Measurements from ENCODE around the gene B3GLCT. TPM values are rescaled to one million over a fixed set of nuclear protein-coding genes. Genes with fewer than 3 reads are reported as not detected.

Gene B3GLCT
- total and polyA plus RNA-seq, 2 donors, result 4.2 to 6.3 TPM

DNA sequence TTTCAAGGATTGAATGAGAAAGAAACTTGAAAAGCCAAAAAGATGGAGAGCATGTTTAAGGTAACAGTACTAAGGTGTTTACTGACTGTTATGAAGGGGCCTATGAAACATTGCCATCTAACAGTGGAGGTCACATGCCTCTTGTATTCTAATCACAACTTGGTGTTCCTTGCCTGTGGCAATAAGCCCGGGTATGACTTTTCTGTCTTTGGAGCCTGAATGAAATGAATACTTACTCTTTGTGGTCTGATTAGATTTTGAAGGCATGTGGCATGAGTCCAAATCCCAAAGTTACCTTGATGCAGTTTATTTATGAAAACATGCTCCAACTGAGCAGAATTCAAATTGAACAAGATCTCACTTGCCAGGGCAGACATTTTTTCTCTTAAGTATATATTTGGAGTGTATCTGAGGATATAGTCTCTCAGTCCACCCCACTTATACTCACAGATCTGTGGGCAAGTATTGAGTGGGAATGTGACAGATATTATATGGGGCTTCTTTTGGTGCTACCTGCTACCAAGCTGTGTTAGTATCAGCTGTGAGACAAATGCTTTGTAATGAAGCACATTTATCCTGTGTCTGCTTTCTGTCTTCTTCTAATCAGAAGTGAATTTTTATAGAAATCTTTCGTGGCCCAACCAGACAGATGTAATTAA, 67.5 kb downstream of the B3GLCT start:
- no peaks in the 10 kb centered on the region for H3K27me3 ChIP-seq (ENCODE audit: control insufficient read depth in 2 of 2, insufficient read depth in 1 of 2, low read length in 1 of 2)
- H3K4me3 ChIP-seq (ENCODE audit: low read length in 2 of 2), result no peak overlapping the region
- peaks cover 0 to 9% of the 10 kb centered on the region in 2 donors for H3K36me3 ChIP-seq (ENCODE audit: control insufficient read depth in 2 of 2, insufficient read depth in 2 of 2, low read length in 1 of 2)
- peaks cover 0 to 3% of the 10 kb centered on the region in 2 donors for H3K9me3 ChIP-seq (ENCODE audit: control insufficient read depth in 2 of 2, insufficient read depth in 1 of 2, low read length in 1 of 2)
- DNase-seq (ENCODE audit: low read depth in 6 of 9, low spot score in 9 of 9), result peak in 2 of 9 donors; percentile 4 to 23
- H3K4me1 ChIP-seq (ENCODE audit: control insufficient read depth in 2 of 2, insufficient read depth in 2 of 2, low read length in 2 of 2), result no peaks in the 10 kb centered on the region
- H3K27ac ChIP-seq (ENCODE audit: low read depth in 1 of 2, low read length in 1 of 2), result no peak overlapping the region
- WGBS, result 90% methylated on average over 2 of the region's 2 CpGs

DNA sequence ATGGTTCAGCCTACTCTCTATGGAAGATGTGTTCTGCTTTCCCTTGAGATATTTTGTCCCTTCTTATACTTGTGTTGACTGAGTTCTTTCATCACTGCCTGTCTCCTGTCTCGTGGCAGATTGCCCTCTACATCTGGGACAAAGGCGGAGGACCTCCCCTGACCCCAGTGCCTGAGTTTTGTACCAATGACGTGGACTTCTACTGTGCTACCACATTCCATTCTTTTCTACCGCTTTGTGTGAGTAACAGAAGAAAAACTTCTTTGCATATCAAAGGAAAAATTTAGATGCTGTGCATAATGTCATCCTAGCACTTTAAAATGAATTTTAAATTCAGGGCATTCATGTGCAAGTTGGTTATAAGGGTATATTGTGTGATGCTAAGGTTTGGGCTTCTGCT, 74.6 kb downstream of the B3GLCT start:
- no peaks in the 10 kb centered on the region for H3K27me3 ChIP-seq (ENCODE audit: control insufficient read depth in 2 of 2, insufficient read depth in 1 of 2, low read length in 1 of 2)
- 97% methylated on average over 4 of the region's 4 CpGs for WGBS
- peaks cover 0 to 18% of the 10 kb centered on the region in 2 donors for H3K36me3 ChIP-seq (ENCODE audit: control insufficient read depth in 2 of 2, insufficient read depth in 2 of 2, low read length in 1 of 2)
- H3K4me1 ChIP-seq (ENCODE audit: control insufficient read depth in 2 of 2, insufficient read depth in 2 of 2, low read length in 2 of 2), result no peaks in the 10 kb centered on the region
- DNase-seq (ENCODE audit: low read depth in 6 of 9, low spot score in 9 of 9), result no peak
- H3K4me3 ChIP-seq (ENCODE audit: low read length in 2 of 2), result no peak overlapping the region
- H3K9me3 ChIP-seq (ENCODE audit: control insufficient read depth in 2 of 2, insufficient read depth in 1 of 2, low read length in 1 of 2), result peaks cover 0 to 5% of the 10 kb centered on the region in 2 donors
- H3K27ac ChIP-seq (ENCODE audit: low read depth in 1 of 2, low read length in 1 of 2), result no peak overlapping the region

DNA sequence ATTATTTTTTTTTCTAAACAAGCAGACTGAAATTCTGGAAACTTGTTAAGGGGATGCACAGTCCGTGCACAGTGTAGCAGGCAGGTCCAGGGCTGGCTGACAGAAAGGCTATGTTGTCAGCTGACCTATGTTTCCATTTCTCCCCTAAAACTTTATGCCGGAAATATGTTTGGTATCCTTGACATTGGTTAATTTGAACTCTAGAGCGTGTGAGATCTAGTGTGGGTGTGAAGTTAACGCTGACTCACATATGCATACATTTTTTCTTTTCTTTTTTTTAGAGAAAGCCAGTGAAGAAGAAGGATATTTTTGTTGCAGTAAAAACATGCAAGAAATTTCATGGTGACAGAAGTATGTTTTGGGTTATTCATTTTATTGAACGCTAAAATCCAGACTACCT, 76.6 kb downstream of the B3GLCT start:
- H3K4me3 ChIP-seq (ENCODE audit: low read length in 2 of 2), result no peak overlapping the region
- H3K36me3 ChIP-seq (ENCODE audit: control insufficient read depth in 2 of 2, insufficient read depth in 2 of 2, low read length in 1 of 2), result peaks cover 0 to 9% of the 10 kb centered on the region in 2 donors
- H3K27ac ChIP-seq (ENCODE audit: low read depth in 1 of 2, low read length in 1 of 2), result no peak overlapping the region
- DNase-seq (ENCODE audit: low read depth in 6 of 9, low spot score in 9 of 9), result no peak
- no peaks in the 10 kb centered on the region for H3K27me3 ChIP-seq (ENCODE audit: control insufficient read depth in 2 of 2, insufficient read depth in 1 of 2, low read length in 1 of 2)
- H3K9me3 ChIP-seq (ENCODE audit: control insufficient read depth in 2 of 2, insufficient read depth in 1 of 2, low read length in 1 of 2), result peaks cover 2 to 4% of the 10 kb centered on the region in 2 donors
- 98% methylated on average over 5 of the region's 5 CpGs for WGBS
- H3K4me1 ChIP-seq (ENCODE audit: control insufficient read depth in 2 of 2, insufficient read depth in 2 of 2, low read length in 2 of 2), result no peaks in the 10 kb centered on the region

DNA sequence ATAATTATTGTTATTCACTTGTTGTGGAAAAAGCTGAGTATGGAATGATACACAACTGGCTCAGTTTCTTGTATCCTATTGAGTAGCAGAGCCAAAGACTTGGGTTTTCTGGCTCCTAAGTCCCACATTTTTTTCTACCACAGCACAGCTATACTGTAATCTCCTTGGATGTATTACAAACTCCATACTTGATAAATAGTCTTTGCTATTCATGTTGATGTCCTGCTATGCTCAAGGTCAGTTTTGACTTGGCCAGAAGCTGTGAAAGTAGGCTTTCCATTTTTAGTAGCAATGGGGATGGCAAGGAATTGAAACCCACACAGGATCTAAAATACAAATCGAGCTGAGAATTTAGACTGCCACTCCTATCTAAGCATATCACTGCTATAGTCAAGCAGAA, 79.1 kb downstream of the B3GLCT start:
- DNase-seq (ENCODE audit: low read depth in 6 of 9, low spot score in 9 of 9), result no peak
- Histone ChIP-seq H3K4me3 (ENCODE audit: low read length in 2 of 2) (no peak overlapping the region), H3K9me3 (ENCODE audit: control insufficient read depth in 2 of 2, insufficient read depth in 1 of 2, low read length in 1 of 2) (peaks cover 2 to 4% of the 10 kb centered on the region in 2 donors), H3K27ac (ENCODE audit: low read depth in 1 of 2, low read length in 1 of 2) (no peak overlapping the region), H3K4me1 (ENCODE audit: control insufficient read depth in 2 of 2, insufficient read depth in 2 of 2, low read length in 2 of 2) (no peaks in the 10 kb centered on the region), H3K36me3 (ENCODE audit: control insufficient read depth in 2 of 2, insufficient read depth in 2 of 2, low read length in 1 of 2) (peaks cover 0 to 9% of the 10 kb centered on the region in 2 donors), H3K27me3 (ENCODE audit: control insufficient read depth in 2 of 2, insufficient read depth in 1 of 2, low read length in 1 of 2) (no peaks in the 10 kb centered on the region)
- WGBS, result 98% methylated on average over 1 of the region's 1 CpG

DNA sequence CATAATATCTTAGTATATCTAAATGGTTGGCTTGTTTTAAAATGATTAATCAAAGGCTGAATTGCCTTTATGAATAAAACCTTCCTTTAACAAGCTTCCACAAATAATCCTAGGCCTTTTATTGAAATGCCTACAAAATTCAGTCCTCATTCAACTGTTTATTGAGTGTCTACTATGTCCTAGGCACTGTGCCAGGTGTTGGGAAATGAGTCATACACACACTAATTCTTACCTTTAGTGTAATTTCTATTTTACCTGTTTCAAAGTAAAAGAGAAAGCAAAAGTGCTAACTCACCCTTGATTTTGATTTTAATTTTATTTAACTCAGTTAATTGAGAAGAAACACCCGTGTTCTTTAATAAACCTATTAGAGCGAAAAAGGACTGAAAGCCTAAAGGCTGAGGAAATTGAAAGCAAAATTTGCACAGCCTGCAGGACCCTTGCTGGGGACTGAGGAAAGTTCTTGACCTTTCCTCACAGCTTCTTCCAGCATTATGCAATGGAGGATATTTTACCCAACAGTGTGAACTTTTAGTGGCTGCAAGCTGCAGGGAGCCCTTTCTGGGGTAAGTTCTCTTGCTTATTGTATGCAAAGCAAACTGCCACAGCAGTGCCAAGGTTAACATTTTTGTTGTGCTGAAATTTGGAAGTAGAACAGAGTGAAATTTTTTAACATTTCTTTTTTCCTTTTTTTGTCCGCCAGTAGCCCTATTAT, 83.1 kb downstream of the B3GLCT start:
- no peaks in the 10 kb centered on the region for H3K4me1 ChIP-seq (ENCODE audit: control insufficient read depth in 2 of 2, insufficient read depth in 2 of 2, low read length in 2 of 2)
- peaks cover 2 to 4% of the 10 kb centered on the region in 2 donors for H3K9me3 ChIP-seq (ENCODE audit: control insufficient read depth in 2 of 2, insufficient read depth in 1 of 2, low read length in 1 of 2)
- no peak for DNase-seq (ENCODE audit: low read depth in 6 of 9, low spot score in 9 of 9)
- no peaks in the 10 kb centered on the region for H3K27me3 ChIP-seq (ENCODE audit: control insufficient read depth in 2 of 2, insufficient read depth in 1 of 2, low read length in 1 of 2)
- peaks cover 0 to 5% of the 10 kb centered on the region in 2 donors for H3K36me3 ChIP-seq (ENCODE audit: control insufficient read depth in 2 of 2, insufficient read depth in 2 of 2, low read length in 1 of 2)
- H3K4me3 ChIP-seq (ENCODE audit: low read length in 2 of 2), result no peak overlapping the region
- 97% methylated on average over 3 of the region's 3 CpGs for WGBS
- H3K27ac ChIP-seq (ENCODE audit: low read depth in 1 of 2, low read length in 1 of 2), result no peak overlapping the region

DNA sequence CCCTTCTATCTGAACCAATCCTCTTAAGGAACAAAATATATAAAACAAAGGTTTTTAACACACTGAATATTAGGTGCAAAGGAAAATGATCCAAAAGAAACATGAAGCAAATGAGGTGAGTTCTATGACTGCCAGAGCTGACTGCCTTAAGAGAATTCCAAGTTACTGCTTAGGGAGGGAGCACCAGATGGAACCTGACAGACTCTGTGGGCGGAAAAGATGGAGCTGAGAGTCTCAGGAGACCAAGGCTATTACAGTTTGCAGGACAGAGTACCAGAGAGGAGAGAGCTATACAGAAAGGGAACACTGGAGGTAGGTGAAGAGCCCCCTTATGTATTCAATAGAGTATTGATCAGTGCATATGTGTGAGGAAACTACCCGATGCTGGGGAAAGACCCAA, 87.2 kb downstream of the B3GLCT start:
- H3K27ac ChIP-seq (ENCODE audit: low read depth in 1 of 2, low read length in 1 of 2), result no peak overlapping the region
- H3K4me1 ChIP-seq (ENCODE audit: control insufficient read depth in 2 of 2, insufficient read depth in 2 of 2, low read length in 2 of 2), result no peaks in the 10 kb centered on the region
- no peaks in the 10 kb centered on the region for H3K9me3 ChIP-seq (ENCODE audit: control insufficient read depth in 2 of 2, insufficient read depth in 1 of 2, low read length in 1 of 2)
- DNase-seq (ENCODE audit: low read depth in 6 of 9, low spot score in 9 of 9), result no peak
- WGBS, result 97% methylated on average over 2 of the region's 2 CpGs
- peaks cover 0 to 9% of the 10 kb centered on the region in 2 donors for H3K36me3 ChIP-seq (ENCODE audit: control insufficient read depth in 2 of 2, insufficient read depth in 2 of 2, low read length in 1 of 2)
- no peaks in the 10 kb centered on the region for H3K27me3 ChIP-seq (ENCODE audit: control insufficient read depth in 2 of 2, insufficient read depth in 1 of 2, low read length in 1 of 2)
- H3K4me3 ChIP-seq (ENCODE audit: low read length in 2 of 2), result no peak overlapping the region

DNA sequence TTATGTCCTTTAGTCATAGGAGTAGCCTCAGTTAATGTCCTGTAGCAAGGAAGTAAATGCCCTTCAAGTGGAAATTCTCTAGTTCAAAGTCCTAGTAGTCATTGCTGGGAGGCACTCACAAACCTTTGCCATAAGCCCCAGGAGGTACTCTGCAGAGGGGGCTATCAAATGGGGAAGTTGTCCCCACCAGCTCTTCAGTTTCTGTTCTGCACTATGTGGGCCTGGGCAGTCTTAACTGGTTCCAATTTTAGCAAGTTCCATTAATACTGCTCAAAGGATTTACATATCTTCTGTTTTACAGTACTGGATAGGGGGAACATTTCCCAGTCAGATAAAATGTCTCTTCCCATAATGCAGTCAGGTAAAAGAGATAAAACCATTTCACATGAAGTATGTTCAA, 101.3 kb downstream of the B3GLCT start:
- H3K36me3 ChIP-seq (ENCODE audit: control insufficient read depth in 2 of 2, insufficient read depth in 2 of 2, low read length in 1 of 2), result no peaks in the 10 kb centered on the region
- no peak for DNase-seq (ENCODE audit: low read depth in 6 of 9, low spot score in 9 of 9)
- no peak overlapping the region for H3K27ac ChIP-seq (ENCODE audit: low read depth in 1 of 2, low read length in 1 of 2)
- H3K4me1 ChIP-seq (ENCODE audit: control insufficient read depth in 2 of 2, insufficient read depth in 2 of 2, low read length in 2 of 2), result no peaks in the 10 kb centered on the region
- H3K4me3 ChIP-seq (ENCODE audit: low read length in 2 of 2), result no peak overlapping the region
- no peaks in the 10 kb centered on the region for H3K9me3 ChIP-seq (ENCODE audit: control insufficient read depth in 2 of 2, insufficient read depth in 1 of 2, low read length in 1 of 2)
- H3K27me3 ChIP-seq (ENCODE audit: control insufficient read depth in 2 of 2, insufficient read depth in 1 of 2, low read length in 1 of 2), result no peaks in the 10 kb centered on the region

DNA sequence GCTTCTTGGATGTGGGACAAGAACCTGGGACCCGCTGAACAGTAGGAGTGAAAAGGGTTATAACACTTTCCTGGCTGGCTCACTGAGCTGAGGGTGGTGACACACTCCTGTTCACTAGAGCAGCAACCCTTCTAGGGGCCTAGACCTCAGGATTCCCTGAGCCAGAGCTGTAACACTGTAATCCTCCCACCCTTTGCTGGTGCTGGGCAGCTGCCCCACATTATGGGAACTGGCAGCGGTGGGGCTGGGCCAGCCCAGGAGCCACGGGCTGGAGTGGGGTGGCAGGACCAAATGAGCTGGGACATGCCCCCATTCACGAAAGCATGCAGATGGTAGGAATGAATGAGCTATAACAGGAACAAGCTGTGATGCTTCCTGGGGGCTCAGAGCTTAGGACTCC, 110.6 kb downstream of the B3GLCT start:
- no peak overlapping the region for H3K4me3 ChIP-seq (ENCODE audit: low read length in 2 of 2)
- H3K4me1 ChIP-seq (ENCODE audit: control insufficient read depth in 2 of 2, insufficient read depth in 2 of 2, low read length in 2 of 2), result no peaks in the 10 kb centered on the region
- H3K27me3 ChIP-seq (ENCODE audit: control insufficient read depth in 2 of 2, insufficient read depth in 1 of 2, low read length in 1 of 2), result no peaks in the 10 kb centered on the region
- no peak for DNase-seq (ENCODE audit: low read depth in 6 of 9, low spot score in 9 of 9)
- H3K9me3 ChIP-seq (ENCODE audit: control insufficient read depth in 2 of 2, insufficient read depth in 1 of 2, low read length in 1 of 2), result peaks cover 6 to 21% of the 10 kb centered on the region in 2 donors
- H3K36me3 ChIP-seq (ENCODE audit: control insufficient read depth in 2 of 2, insufficient read depth in 2 of 2, low read length in 1 of 2), result no peaks in the 10 kb centered on the region
- 95% methylated on average over 4 of the region's 4 CpGs for WGBS
- H3K27ac ChIP-seq (ENCODE audit: low read depth in 1 of 2, low read length in 1 of 2), result no peak overlapping the region

DNA sequence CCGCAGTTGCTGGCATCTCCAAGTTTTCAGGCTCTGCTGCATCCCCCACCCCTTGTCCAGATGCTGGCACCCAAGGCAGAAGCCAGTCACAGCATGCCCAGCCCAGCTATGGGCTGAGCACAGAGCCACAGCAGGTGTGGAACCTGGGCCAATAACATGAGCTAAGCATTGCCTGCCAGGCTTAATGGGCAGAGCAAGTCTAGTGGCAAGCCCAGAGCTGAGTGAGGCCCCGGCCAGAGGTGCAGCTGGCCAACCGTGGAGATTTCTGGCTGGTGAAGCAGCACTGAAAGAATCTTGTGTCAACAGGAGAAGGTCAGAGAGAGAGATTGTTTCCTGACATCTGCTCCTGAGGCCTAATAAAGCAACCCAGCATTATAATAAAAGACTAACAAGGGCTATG, 111.0 kb downstream of the B3GLCT start:
- Histone ChIP-seq H3K9me3 (ENCODE audit: control insufficient read depth in 2 of 2, insufficient read depth in 1 of 2, low read length in 1 of 2) (peaks cover 6 to 25% of the 10 kb centered on the region in 2 donors), H3K36me3 (ENCODE audit: control insufficient read depth in 2 of 2, insufficient read depth in 2 of 2, low read length in 1 of 2) (no peaks in the 10 kb centered on the region), H3K4me3 (ENCODE audit: low read length in 2 of 2) (no peak overlapping the region), H3K4me1 (ENCODE audit: control insufficient read depth in 2 of 2, insufficient read depth in 2 of 2, low read length in 2 of 2) (no peaks in the 10 kb centered on the region), H3K27me3 (ENCODE audit: control insufficient read depth in 2 of 2, insufficient read depth in 1 of 2, low read length in 1 of 2) (no peaks in the 10 kb centered on the region), H3K27ac (ENCODE audit: low read depth in 1 of 2, low read length in 1 of 2) (no peak overlapping the region)
- 65% methylated on average over 3 of the region's 3 CpGs for WGBS
- DNase-seq (ENCODE audit: low read depth in 6 of 9, low spot score in 9 of 9), result no peak

All from thymus (tissue), 11 donors.